A549 (cell line): ENCODE data around the gene ROCK1. TPM values are rescaled to one million over a fixed set of nuclear protein-coding genes. Genes with fewer than 3 reads are reported as not detected.

ENCODE experiments used
- ATAC-seq, 2 experiments: fragments of 200-7000 bp in 1 of 2; fragments of >200 bp in 1 of 2; cut with Nextera tagmentation in 1 of 2; cut with Tn5 transposase in 1 of 2; 3 replicates each; pipeline versions ENCODE4 v1.8.0 to v1.9.1; 2018 to 2020; ENCODE audit warnings: mild to moderate bottlenecking in 1 of 2, moderate library complexity in 1 of 2
- CTCF ChIA-PET: fragments of 300-600 bp; sonication (Branson Sonifier 250); formaldehyde crosslinking; extraction: SDS; loops from one replicate; lab custom pipeline; 2021; ENCODE audit warnings: antibody characterized with exemption, inconsistent platforms; lab: Yijun Ruan, JAX
- POLR2A ChIA-PET: fragments of 350-600 bp; formaldehyde crosslinking; extraction: SDS; loops from one replicate; lab custom pipeline; 2021; ENCODE audit warnings: antibody characterized with exemption, inconsistent platforms; lab: Yijun Ruan, JAX
- DNase-seq, 2 experiments: peaks; one replicate each; pipeline versions ENCODE4 v3.0.0 to v3.0.0-alpha.2; 2011 to 2016; ENCODE audit warnings: low read depth in 1 of 2, low spot score in 1 of 2
- FAIRE-seq: peaks from 2 replicates; lab custom pipeline; 2011; peaks lifted over from hg19 to GRCh38; lab: Jason Lieb, UNC
- H3K27ac ChIP-seq, 2 experiments: fragments of >200 bp; sonication (Bioruptor Twin); formaldehyde crosslinking; 3 replicates each; pipeline ENCODE4 v1.5.1; 2016 to 2017
- H3K4me1 ChIP-seq: fragments of >200 bp; sonication (Bioruptor Twin); formaldehyde crosslinking; 3 replicates; pipeline ENCODE4 v1.6.1; 2016
- H3K4me2 ChIP-seq: fragments of >200 bp; sonication (Bioruptor Twin); formaldehyde crosslinking; 3 replicates; pipeline ENCODE4 v1.6.1; 2016
- H3K4me3 ChIP-seq: fragments of >200 bp; sonication (Bioruptor Twin); formaldehyde crosslinking; 3 replicates; pipeline ENCODE4 v1.5.1; 2016
- H3K9me3 ChIP-seq: fragments of >200 bp; sonication (Bioruptor Twin); formaldehyde crosslinking; 3 replicates; pipeline ENCODE4 v1.6.1; 2016
- ATOH8 ChIP-seq: fragments of 250-450 bp; sonication (Bioruptor Pico); IDR thresholded peaks from 2 replicates; pipeline ENCODE4 v1.5.0; 2020; ENCODE audit warnings: low read depth, mild to moderate bottlenecking, moderate library complexity
- BHLHE40 ChIP-seq: IDR thresholded peaks from 2 replicates; pipeline ENCODE4 v1.6.1; 2012; ENCODE audit warnings: low read depth, low read length, inconsistent platforms
- CBX2 ChIP-seq: fragments of 200-600 bp; sonication (generic); IDR thresholded peaks from 2 replicates; pipeline ENCODE4 v1.6.1; 2016; ENCODE audit warnings: low read depth, mild to moderate bottlenecking, borderline replicate concordance
- CBX8 ChIP-seq: fragments of 200-600 bp; sonication (generic); IDR thresholded peaks from 2 replicates; pipeline ENCODE4 v1.6.1; 2016
- CTCF ChIP-seq: fragments of >200 bp; sonication (Bioruptor Twin); formaldehyde crosslinking; IDR thresholded peaks from 3 replicates; pipeline ENCODE4 v1.5.1; 2016
- E2F6 ChIP-seq: IDR thresholded peaks from 2 replicates; pipeline ENCODE4 v1.6.1; 2012; ENCODE audit warnings: low read depth, borderline replicate concordance
- GATA3 ChIP-seq: IDR thresholded peaks from 2 replicates; pipeline ENCODE4 v1.6.1; 2012; ENCODE audit warnings: borderline replicate concordance
- KDM5A ChIP-seq: fragments of 200-600 bp; sonication (generic); IDR thresholded peaks from 2 replicates; pipeline ENCODE4 v1.6.1; 2016; ENCODE audit warnings: antibody characterized with exemption, mild to moderate bottlenecking
- MAZ ChIP-seq: fragments of 150-350 bp; IDR thresholded peaks from 2 replicates; pipeline ENCODE4 v1.6.1; 2014; ENCODE audit warnings: antibody characterized with exemption, low read depth, low read length, borderline replicate concordance
- PBX3 ChIP-seq: IDR thresholded peaks from 2 replicates; pipeline ENCODE4 v1.6.1; 2012
- PHF8 ChIP-seq: fragments of 200-600 bp; sonication (generic); IDR thresholded peaks from 2 replicates; pipeline ENCODE4 v1.6.1; 2016; ENCODE audit warnings: low read depth, mild to moderate bottlenecking, antibody characterized with exemption, moderate library complexity, borderline replicate concordance
- RAD21 ChIP-seq, 2 experiments: fragments of >200 bp in 1 of 2; sonication (Bioruptor Twin) in 1 of 2; formaldehyde crosslinking in 1 of 2; IDR thresholded peaks in 1 of 2; conservative IDR thresholded peaks in 1 of 2; 2 replicates in 1 of 2; 3 replicates in 1 of 2; pipeline ENCODE4 v1.6.1; 2012 to 2018; ENCODE audit warnings: inconsistent platforms in 1 of 2
- RCOR1 ChIP-seq: fragments of 150-350 bp; IDR thresholded peaks from 2 replicates; pipeline ENCODE4 v1.6.1; 2014; ENCODE audit warnings: antibody characterized with exemption, low read length, low read depth
- REST ChIP-seq: fragments of 200-600 bp; sonication (generic); IDR thresholded peaks from 2 replicates; pipeline ENCODE4 v1.6.1; 2016; ENCODE audit warnings: antibody characterized with exemption, mild to moderate bottlenecking, moderate library complexity
- RNF2 ChIP-seq: fragments of 200-600 bp; sonication (generic); IDR thresholded peaks from 2 replicates; pipeline ENCODE4 v1.6.1; 2016; ENCODE audit warnings: low read depth, mild to moderate bottlenecking, antibody characterized with exemption, moderate library complexity, borderline replicate concordance
- ZFP36 ChIP-seq: fragments of 450-650 bp; IDR thresholded peaks from 2 replicates; pipeline ENCODE4 v1.6.1; 2014; ENCODE audit warnings: borderline replicate concordance; ENCODE audit not compliant: partially characterized antibody
- ZSCAN20 ChIP-seq: fragments of 250-450 bp; sonication (Bioruptor Pico); IDR thresholded peaks from 2 replicates; pipeline ENCODE4 v1.8.0; 2022; ENCODE audit warnings: mild to moderate bottlenecking, moderate library complexity
- WGBS: methylation state at CpG from one replicate; pipeline ENCODE4 v1.1.6; 2017; ENCODE audit errors: missing lambda C conversion rate; 5-methylcytosine and 5-hydroxymethylcytosine counted together
- polyA plus RNA-seq, 4 experiments: library from polyadenylated mRNA; depleted of rRNA in 3 of 4; stranded (reverse); fragments of >200 nt; fragmentation: RNase III in 1 of 4; extraction: RNeasy Plus Mini Kit Qiagen cat#74134 plus additional on column Dnase treatment in 1 of 4; gene quantifications; 2 replicates in 3 of 4; 3 replicates in 1 of 4; pipeline ENCODE4 v1.2.3, GENCODE V29; 2011 to 2017

ROCK1 gene
- polyA plus RNA-seq, 2 of the 4 experiments (the other 2 are of a cell fraction), result 20.5 to 31.8 TPM

GRCh38 chr18:20975077-20975476 lies 136.5 kb downstream of the ROCK1 start:
- FAIRE-seq, result no peak
- TF ChIP-seq CTCF (no peak), ZSCAN20 (CRISPR knock-in tag) (no peak)
- no peak overlapping the region for H3K4me3 ChIP-seq
- DNase-seq, result no peak
- H3K27ac ChIP-seq, result no peak overlapping the region
- ChIA-PET CTCF (no interaction called here), POLR2A (no interaction called here)
- no peaks in the 10 kb centered on the region for H3K9me3 ChIP-seq
- no peak overlapping the region for H3K4me2 ChIP-seq
- H3K4me1 ChIP-seq, result no peaks in the 10 kb centered on the region
- 87% methylated on average over 2 of the region's 2 CpGs for WGBS
- no peak for ATAC-seq

- Histone ChIP-seq H3K27ac (no peak overlapping the region), H3K4me3 (no peak overlapping the region), H3K4me1 (no peaks in the 10 kb centered on the region), H3K9me3 (no peaks in the 10 kb centered on the region)
- CTCF ChIA-PET, result no interaction called here
- DNase-seq (peak; percentile 12 to 27), FAIRE-seq (no peak)
- TF ChIP-seq BHLHE40 (no peak), RAD21 (conservative IDR thresholded peaks at IDR 0.05 in 1 of 2, IDR thresholded peaks at IDR 0.05 in 1 of 2) (peak in 1 of 2 experiments; percentile 20; a peak in 1 of 5 replicates), PHF8 (no peak), CTCF (peak; percentile 19; the same call in 2 of the 3 replicates)
- TF ChIP-seq, all 56 proteins: peak for 2
- ATAC-seq, result peak in 1 of 2 experiments; percentile 69; a peak in 3 of 6 replicates
- POLR2A ChIA-PET, result no interaction called here
- no peak overlapping the region for H3K4me2 ChIP-seq
These were observed 139.7 kb downstream of the ROCK1 start for GRCh38 chr18:20971886-20972267.

GRCh38 chr18:20966795-20967194 lies 144.8 kb downstream of the ROCK1 start:
- POLR2A ChIA-PET, result no interaction called here
- TF ChIP-seq ZFP36 (no peak), RAD21 (conservative IDR thresholded peaks at IDR 0.05 in 1 of 2, IDR thresholded peaks at IDR 0.05 in 1 of 2) (no peak), MAZ (no peak), RNF2 (no peak), RCOR1 (no peak), ATOH8 (CRISPR knock-in tag) (no peak), KDM5A (no peak), CTCF (no peak), E2F6 (no peak), CBX2 (no peak), REST (no peak), PBX3 (no peak), GATA3 (no peak), CBX8 (no peak)

More at GRCh38 chr18:20966795-20967194, 144.8 kb downstream of the ROCK1 start:
- 93% methylated on average over 2 of the region's 2 CpGs for WGBS
- H3K4me1 ChIP-seq, result no peaks in the 10 kb centered on the region
- H3K27ac ChIP-seq, result no peak overlapping the region
- no peak for FAIRE-seq
- no peak overlapping the region for H3K4me3 ChIP-seq
- CTCF ChIA-PET, result interaction anchor here (1.1 to 2.4 kb wide), 2 partner anchors 213 to 228 kb away, joined by 3 to 7 read pairs; no protein-coding TSS in a partner anchor
- no peak overlapping the region for H3K4me2 ChIP-seq
- no peak for DNase-seq
- no peaks in the 10 kb centered on the region for H3K9me3 ChIP-seq
- no peak for ATAC-seq
